Stimulated activated CD4-positive, alpha-beta T cell treated with anti-CD3 and anti-CD28 coated beads, TNF-alpha, amount 100 ng/mL, for 24 hours (primary cell): ENCODE measurements around the gene CHGA.

Source experiments
- DNase-seq, 3 experiments: peaks; one replicate each; pipeline ENCODE4 v3.0.0-alpha.2; 2020; ENCODE audit warnings: low read depth in 3 of 3

CHGA gene

DNA sequence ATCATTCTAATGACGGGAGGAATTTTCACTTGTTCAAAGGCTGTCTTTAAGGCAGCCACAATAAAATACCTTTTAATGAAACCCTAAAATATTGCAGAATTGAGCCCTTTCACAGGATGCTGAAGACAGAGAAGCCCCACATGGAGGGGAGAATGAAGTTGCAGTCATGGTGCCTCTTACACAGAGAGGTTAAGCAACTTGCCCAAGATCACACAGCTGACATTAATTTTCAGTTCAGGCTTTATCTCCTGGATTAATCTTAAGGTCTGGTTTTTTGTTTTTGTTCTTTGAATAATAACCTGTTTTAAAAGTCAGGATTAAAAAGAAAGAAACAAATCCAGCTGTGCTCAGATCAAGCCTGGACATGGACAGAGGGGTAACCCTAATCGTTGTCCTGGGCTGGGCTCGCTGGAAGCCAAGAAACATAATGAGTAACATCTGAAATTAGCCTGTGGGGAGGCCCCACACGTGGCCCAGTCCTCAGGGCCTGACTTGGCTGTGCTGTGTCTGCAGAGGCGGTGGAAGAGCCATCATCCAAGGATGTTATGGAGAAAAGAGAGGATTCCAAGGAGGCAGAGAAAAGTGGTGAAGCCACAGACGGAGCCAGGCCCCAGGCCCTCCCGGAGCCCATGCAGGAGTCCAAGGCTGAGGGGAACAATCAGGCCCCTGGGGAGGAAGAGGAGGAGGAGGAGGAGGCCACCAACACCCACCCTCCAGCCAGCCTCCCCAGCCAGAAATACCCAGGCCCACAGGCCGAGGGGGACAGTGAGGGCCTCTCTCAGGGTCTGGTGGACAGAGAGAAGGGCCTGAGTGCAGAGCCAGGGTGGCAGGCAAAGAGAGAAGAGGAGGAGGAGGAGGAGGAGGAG, 8.0 kb downstream of the CHGA start:
- no peak for DNase-seq

GRCh38 chr14:92931681-92932447, 8.9 kb downstream of the CHGA start:
- no peak for DNase-seq

- DNase-seq = no peak
Observed at GRCh38 chr14:92932448-92933395, 9.8 kb downstream of the CHGA start.

DNA sequence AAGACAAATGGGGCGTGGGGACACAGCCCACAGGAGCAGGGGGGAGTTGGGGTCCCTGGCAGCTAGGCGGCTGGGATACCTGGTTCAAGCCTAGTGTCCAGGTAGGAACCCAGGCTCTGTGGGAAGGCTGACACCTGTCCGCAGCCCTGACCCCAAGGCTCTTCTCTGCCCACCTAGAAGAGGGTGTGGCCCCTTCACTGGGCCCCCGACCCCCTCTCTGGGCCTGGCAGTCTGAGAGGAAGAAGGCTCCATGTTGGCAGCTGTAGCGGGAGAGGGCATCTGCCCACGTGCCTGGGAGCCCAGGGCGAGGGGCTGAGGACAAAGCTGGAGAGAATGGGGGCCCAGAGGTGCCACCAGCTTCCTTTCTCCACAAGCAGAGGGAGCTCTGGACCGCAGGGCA, 10.5 kb downstream of the CHGA start:
- DNase-seq = no peak

DNA sequence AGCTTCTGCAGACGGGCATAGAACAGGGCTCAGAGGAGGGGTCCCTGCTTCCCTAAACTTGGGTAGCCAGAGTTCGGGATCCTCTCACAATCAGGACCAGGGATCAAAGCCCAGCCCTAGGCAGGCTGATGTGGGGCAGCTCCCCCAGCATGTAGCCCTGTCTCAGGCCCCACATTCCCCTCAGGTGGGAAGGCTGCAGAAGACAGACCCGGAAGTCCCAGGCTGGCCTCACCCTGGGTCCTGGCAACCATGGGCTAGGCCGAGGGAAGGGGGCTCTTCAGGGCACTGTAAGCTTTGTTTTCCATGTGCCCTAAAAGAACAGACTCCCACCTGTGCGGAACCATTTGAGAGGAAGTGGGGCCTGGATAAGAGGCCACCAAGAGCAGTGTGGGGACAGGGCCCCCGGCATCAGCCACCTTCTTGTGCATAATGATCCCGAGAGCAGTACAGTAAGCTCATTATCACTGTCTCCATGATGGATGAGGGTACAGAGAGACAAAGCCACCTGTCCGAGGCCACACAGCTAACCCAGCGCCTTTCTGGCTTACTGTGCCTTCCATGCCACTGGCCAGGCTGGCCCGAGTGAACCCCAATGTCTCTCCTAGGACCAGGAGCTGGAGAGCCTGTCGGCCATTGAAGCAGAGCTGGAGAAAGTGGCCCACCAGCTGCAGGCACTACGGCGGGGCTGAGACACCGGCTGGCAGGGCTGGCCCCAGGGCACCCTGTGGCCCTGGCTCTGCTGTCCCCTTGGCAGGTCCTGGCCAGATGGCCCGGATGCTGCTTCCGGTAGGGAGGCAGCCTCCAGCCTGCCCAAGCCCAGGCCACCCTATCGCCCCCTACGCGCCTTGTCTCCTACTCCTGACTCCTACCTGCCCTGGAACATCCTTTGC, 11.5 kb downstream of the CHGA start:
- no peak for DNase-seq

DNA sequence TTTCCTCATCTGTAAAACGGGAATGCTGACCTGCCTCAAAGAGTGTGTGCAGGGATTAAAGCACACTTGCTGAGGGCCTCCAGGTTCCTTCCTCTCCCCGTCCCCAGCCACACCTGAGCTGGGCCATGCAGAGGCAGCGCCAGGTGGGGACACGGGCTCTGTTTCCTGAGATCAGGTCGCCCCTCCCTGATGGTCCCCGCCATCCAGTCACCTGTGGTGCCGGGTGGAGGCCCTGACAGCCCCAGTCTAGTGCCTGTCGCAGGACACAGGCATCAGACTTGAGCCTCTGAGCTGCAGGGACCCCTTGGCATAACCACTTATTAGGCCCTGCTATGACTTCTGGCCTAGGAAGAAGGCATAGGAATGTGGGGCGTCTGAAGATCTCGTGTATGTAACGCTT, 12.5 kb downstream of the CHGA start:
- no peak for DNase-seq

DNA sequence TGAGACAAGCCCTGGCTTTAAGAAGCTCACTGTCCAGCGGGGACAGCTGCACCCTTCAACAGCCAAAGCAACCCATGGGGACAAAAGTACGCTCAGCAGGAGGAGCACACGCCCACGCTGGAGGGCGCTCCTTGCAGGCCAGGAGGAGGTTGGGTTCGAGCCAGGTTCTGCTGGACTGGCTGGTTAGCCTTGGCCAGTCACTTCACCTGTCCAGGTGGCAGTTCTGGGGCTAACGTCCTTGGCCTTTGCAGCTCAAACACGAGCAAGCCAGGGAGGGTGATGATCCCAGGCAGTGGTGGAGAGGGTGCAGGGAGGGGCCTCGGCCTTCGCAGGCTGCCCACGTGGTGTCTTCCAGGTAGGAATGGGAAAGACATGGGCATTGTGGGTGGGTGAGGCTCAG, 13.1 kb downstream of the CHGA start:
- no peak for DNase-seq

DNA sequence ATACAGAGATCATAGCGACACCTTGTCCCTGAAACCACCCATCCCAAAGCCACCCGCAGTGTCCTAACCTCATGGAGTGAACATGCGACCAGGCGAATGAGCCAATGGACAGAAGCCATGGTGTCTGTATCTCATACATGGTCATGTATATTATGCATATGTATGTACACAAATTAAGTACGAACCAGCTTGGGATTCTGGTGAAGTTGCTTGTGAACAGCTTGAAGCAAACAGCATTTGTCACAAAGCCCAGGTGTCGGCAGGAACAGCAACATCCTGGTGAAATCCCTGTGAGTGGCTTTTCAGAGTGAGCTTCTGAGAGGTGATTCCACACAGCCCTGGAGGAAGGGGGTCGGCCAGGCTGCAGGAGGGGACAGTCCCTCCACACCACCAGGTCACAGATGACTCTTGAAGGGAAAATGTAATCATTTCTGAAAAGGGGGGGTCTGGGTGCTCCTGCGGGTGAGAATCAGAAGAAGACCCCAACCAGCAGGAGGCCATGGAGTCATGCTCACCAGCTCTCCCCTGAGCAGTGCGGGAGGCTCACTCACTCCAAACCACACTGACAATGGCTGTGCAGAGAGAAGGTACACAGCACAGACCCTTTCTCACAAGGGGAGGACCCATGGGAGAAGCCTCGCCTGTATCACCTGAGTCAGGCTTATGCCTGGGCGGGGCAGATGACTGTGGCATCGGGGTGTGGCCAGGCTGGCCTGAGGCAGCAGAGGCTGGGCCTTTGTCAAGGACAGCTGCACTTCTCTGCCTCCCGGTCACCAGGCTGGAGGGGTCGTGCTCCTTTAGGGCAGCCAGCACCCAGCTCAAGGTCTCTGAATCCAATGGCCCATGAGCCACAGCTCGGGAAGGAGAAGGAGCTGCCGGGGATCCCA, 14.3 kb downstream of the CHGA start:
- no peak for DNase-seq

GRCh38 chr14:92938235-92938875, 15.4 kb downstream of the CHGA start:
- no peak for DNase-seq

DNA sequence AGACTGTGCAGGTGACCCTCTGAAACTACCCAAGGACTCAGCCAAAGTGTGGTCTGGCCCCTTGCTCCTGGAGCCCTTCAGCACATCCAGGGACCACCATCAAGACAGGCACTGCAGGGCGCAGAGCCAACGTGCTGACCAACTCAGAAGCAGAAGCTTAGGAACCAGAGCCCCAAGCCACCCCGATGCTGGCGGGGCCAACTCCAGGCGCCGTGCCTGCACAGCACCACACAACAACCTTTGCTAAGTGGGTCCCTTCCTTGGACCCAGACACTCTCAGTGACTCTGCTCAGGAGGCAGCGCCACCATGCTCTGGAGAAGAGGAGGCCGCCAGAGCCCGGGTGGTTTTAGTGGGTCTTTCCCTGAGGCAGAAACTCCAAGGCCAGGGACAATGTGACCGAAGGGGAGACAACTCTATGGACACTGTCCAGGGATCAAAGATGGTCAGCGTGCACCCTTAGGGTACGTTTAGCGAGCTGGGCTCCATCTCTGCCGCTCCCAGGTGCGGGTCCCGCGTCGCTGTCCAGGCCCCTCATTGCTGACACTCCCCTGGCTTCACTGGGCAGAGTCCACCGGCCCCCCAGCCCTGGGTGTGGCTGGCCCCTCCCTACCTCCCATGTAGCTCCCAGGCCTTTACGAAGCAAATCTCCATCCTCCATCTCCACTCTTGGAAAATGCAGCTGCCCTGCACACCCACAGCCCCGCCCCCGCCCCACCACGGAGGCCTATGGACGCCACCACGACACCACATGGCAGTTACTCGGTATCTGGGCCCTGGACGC, 16.1 kb downstream of the CHGA start:
- no peak for DNase-seq

- DNase-seq = no peak
Observed at GRCh38 chr14:92939699-92940098, 16.7 kb downstream of the CHGA start.

DNA sequence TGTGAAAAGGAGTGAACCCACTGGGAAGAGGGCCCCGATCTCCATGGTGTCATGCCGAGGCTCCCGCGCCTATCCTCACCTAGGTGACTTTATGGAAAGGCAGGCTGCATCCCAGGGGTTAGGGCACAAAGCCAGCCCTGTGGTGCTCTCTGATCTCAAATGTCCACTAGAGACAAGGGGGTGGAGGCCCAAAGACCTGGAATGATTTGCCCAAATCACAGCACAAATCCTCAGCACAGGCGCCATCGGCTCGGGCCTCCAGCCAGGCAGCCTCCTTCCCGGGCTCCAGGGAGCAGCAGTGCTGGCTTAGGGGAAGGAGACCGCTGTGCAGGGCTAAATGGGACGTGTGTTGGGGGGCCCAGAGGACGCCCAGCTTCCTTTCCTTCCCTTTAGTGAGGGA, 17.6 kb downstream of the CHGA start:
- no peak for DNase-seq

DNA sequence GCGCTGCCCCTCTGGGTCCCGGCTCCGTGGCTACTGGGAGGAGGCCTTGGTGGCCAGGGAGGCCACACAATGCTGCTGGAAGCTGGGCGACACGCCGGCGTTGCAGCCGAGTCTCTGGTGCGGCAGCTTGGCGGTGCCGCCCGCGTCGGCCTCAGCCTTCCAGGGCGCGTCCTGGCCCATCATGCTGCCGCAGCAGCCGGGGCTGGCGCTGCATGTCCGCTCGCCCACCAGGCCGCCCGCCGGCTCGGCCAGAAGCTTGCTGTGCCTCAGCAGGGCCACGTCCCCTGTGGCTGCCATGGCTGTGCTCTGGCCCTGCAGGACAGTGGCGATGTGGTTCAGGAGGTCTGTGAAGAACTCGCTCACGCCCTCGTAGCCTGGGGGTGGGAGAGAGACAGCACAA, 18.6 kb downstream of the CHGA start:
- DNase-seq = no peak

GRCh38 chr14:92942136-92942535, 19.2 kb downstream of the CHGA start:
- no peak for DNase-seq

- no peak for DNase-seq
Observed at GRCh38 chr14:92942576-92942975, 19.6 kb downstream of the CHGA start.

GRCh38 chr14:92942976-92943710, 20.2 kb downstream of the CHGA start:
- no peak for DNase-seq

DNA sequence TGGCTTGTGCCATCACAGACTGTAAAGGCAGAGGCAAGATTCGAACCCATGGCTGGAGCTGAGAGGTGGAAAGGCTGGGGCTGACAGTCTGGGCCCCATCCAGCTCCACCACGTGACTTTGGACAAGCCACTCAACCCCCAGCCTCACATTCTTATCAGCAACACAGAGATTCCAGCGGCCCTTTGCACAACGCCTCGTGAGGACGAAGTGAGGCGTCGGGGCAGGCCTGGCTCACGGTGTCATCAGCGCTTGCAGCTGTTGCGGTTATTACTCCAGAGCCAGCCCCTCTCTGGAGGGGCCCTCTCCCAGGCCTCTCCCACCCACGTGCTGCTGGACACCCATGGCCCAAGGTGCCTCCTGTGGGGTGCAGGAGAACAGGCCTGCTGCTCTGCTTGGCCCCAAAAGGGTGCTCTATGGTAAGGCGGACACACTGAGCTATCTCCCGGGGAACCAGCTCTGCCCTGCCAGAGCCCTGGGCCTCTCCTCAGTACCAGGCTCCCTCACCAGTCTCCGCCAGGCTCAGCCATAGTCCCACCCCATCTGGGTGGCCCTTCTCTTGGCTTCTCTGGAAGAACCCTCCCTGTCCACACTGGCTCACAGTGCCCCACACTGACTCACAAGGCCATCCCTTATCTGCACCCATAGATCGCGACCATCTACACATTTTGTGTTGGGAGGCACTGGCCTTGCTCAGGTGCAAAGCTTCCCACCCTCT, 21.1 kb downstream of the CHGA start:
- DNase-seq = no peak
